ENCODE results near the gene AGBL1. TPM values are rescaled to one million over a fixed set of nuclear protein-coding genes. Genes with fewer than 3 reads are reported as not detected.

AGBL1 gene
- total and polyA plus RNA-seq, 4 donors = not detected

- DNase-seq (ENCODE audit: low spot score) = no peak
- Histone ChIP-seq H3K27me3 (ENCODE audit: control insufficient read depth in 4 of 4, insufficient read depth in 4 of 4, low read length in 3 of 4) (peaks cover 0 to 3% (median 0%) of the 10 kb centered on the region in 4 donors), H3K4me3 (ENCODE audit: low read depth in 1 of 3, low read length in 3 of 3) (no peak overlapping the region), H3K4me1 (ENCODE audit: control insufficient read depth in 4 of 4, insufficient read depth in 4 of 4, low read length in 3 of 4) (no peaks in the 10 kb centered on the region), H3K9me3 (ENCODE audit: control insufficient read depth in 4 of 4, low read length in 3 of 4) (peaks cover 4 to 13% (median 7%) of the 10 kb centered on the region in 4 donors), H3K9ac (ENCODE audit: low read depth in 1 of 2, low read length in 2 of 2) (no peak overlapping the region), H3K27ac (ENCODE audit: low read depth in 1 of 2, low read length in 2 of 2) (no peak overlapping the region), H3K36me3 (ENCODE audit: control insufficient read depth in 4 of 4, insufficient read depth in 3 of 4, low read depth in 1 of 4, low read length in 3 of 4) (no peaks in the 10 kb centered on the region)
- no peak for TF ChIP-seq JUND (IDR thresholded peaks at IDR 0.05)
- no peak for TF ChIP-seq FOXA2 (IDR thresholded peaks at IDR 0.05)
- no peak for TF ChIP-seq GABPA (IDR thresholded peaks at IDR 0.05 in 1 of 2, conservative IDR thresholded peaks at IDR 0.05 in 1 of 2)
- TF ChIP-seq MAX (IDR thresholded peaks at IDR 0.05) = no peak
- no peak for TF ChIP-seq ATF3 (IDR thresholded peaks at IDR 0.05)
- no peak for TF ChIP-seq RAD21 (IDR thresholded peaks at IDR 0.05)
- no peak for TF ChIP-seq HNF4A (conservative IDR thresholded peaks at IDR 0.05)
- no peak for TF ChIP-seq RXRA (IDR thresholded peaks at IDR 0.05)
- no peak for TF ChIP-seq EGR1 (IDR thresholded peaks at IDR 0.05; ENCODE audit: low read depth in 2 of 2)
- no peak for TF ChIP-seq CTCF (IDR thresholded peaks at IDR 0.05; ENCODE audit: low read depth, low read length, missing input control)
- no peak for TF ChIP-seq SP1 (IDR thresholded peaks at IDR 0.05)
- TF ChIP-seq ZBTB33 (IDR thresholded peaks at IDR 0.05) = no peak
- TF ChIP-seq TAF1 (conservative IDR thresholded peaks at IDR 0.05) = no peak
- TF ChIP-seq FOXA1 (IDR thresholded peaks at IDR 0.05) = no peak
- no peak for TF ChIP-seq REST (IDR thresholded peaks at IDR 0.05)
- TF ChIP-seq NR2F2 (IDR thresholded peaks at IDR 0.05) = no peak
- no peak for TF ChIP-seq HNF4G (IDR thresholded peaks at IDR 0.05)
- WGBS = 59% methylated on average over 2 of the region's 2 CpGs
These were observed 249.0 kb downstream of the AGBL1 start for GRCh38 chr15:86328658-86329057.
